ENCODE data around the gene HAND2.

DNA sequence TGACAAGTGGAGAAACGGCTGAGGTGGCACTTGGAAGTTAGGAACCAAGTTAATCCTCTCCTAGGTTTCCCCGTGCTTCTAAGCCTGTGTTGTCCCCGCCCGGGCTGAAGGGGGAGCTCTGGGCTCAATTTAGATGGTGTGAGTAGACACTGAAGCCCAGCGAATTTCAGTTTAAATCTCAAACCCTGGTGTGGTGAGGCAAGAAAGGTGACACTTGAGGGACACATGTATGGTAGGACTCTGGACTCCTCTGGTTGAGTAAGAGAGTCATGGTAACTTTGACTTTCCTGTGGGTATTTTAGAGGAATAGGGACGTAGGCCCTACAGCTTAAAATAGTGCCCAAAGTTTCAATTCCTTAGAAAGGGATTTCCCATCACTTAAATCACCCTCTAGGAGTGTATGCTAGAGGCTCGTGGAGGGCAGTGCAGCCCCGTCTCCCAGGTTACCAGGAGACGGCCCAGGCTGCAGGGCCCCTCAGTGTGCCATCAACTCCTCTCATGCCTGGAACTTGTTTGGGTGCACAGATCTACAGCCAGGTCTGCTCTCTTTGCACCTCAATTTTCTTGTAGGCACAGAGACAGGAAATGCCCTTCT lies 24.0 kb downstream of the HAND2 start:
- TF ChIP-seq, protein P1, sequence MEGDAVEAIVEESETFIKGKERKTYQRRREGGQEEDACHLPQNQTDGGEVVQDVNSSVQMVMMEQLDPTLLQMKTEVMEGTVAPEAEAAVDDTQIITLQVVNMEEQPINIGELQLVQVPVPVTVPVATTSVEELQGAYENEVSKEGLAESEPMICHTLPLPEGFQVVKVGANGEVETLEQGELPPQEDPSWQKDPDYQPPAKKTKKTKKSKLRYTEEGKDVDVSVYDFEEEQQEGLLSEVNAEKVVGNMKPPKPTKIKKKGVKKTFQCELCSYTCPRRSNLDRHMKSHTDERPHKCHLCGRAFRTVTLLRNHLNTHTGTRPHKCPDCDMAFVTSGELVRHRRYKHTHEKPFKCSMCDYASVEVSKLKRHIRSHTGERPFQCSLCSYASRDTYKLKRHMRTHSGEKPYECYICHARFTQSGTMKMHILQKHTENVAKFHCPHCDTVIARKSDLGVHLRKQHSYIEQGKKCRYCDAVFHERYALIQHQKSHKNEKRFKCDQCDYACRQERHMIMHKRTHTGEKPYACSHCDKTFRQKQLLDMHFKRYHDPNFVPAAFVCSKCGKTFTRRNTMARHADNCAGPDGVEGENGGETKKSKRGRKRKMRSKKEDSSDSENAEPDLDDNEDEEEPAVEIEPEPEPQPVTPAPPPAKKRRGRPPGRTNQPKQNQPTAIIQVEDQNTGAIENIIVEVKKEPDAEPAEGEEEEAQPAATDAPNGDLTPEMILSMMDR (conservative IDR thresholded peaks at IDR 0.05; ENCODE audit: low read length), result peak; percentile 90
- no peak for TF ChIP-seq EZH2phosphoT487 (IDR thresholded peaks at IDR 0.05; ENCODE audit: borderline replicate concordance)

All from Loucy (cell line).